ENCODE measurements around the gene CACNA1A.

CACNA1A gene

GRCh38 chr19:13294812-13295567 is 211.3 kb downstream of the CACNA1A start:
- CTCF ChIA-PET: no interaction called here
- no peak for DNase-seq (ENCODE audit: extremely low spot score)
- TF ChIP-seq PKNOX1 (IDR thresholded peaks at IDR 0.05) (no peak), ARNT (IDR thresholded peaks at IDR 0.05) (no peak), CTBP1 (IDR thresholded peaks at IDR 0.05; ENCODE audit: borderline replicate concordance) (no peak), SUZ12 (IDR thresholded peaks at IDR 0.05) (no peak), FOXK2 (IDR thresholded peaks at IDR 0.05) (no peak), ELF4 (IDR thresholded peaks at IDR 0.05) (no peak), LEF1 (IDR thresholded peaks at IDR 0.05; ENCODE audit: borderline replicate concordance) (no peak), L3MBTL2 (conservative IDR thresholded peaks at IDR 0.05) (no peak), TARDBP (IDR thresholded peaks at IDR 0.05) (no peak), FOXA1 (IDR thresholded peaks at IDR 0.05) (no peak), NFRKB (IDR thresholded peaks at IDR 0.05) (no peak), BHLHE40 (IDR thresholded peaks at IDR 0.05; ENCODE audit: borderline replicate concordance) (no peak), FOXM1 (IDR thresholded peaks at IDR 0.05; ENCODE audit: borderline replicate concordance) (no peak), SP1 (IDR thresholded peaks at IDR 0.05) (no peak), HDGF (IDR thresholded peaks at IDR 0.05; ENCODE audit: borderline replicate concordance) (no peak), ZNF384 (IDR thresholded peaks at IDR 0.05) (no peak)
- POLR2A ChIA-PET: no interaction called here

GRCh38 chr19:13291913-13292312 is 214.4 kb downstream of the CACNA1A start:
- no peak for DNase-seq (ENCODE audit: extremely low spot score)
- TF ChIP-seq ARNT (IDR thresholded peaks at IDR 0.05) (no peak), L3MBTL2 (conservative IDR thresholded peaks at IDR 0.05) (no peak), ELF4 (IDR thresholded peaks at IDR 0.05) (no peak), TARDBP (IDR thresholded peaks at IDR 0.05) (no peak), PKNOX1 (IDR thresholded peaks at IDR 0.05) (no peak), SP1 (IDR thresholded peaks at IDR 0.05) (no peak), SUZ12 (IDR thresholded peaks at IDR 0.05) (no peak), BHLHE40 (IDR thresholded peaks at IDR 0.05; ENCODE audit: borderline replicate concordance) (no peak), FOXM1 (IDR thresholded peaks at IDR 0.05; ENCODE audit: borderline replicate concordance) (no peak), FOXA1 (IDR thresholded peaks at IDR 0.05) (no peak), NFRKB (IDR thresholded peaks at IDR 0.05) (no peak), ZNF384 (IDR thresholded peaks at IDR 0.05) (no peak), FOXK2 (IDR thresholded peaks at IDR 0.05) (no peak), LEF1 (IDR thresholded peaks at IDR 0.05; ENCODE audit: borderline replicate concordance) (no peak)
- POLR2A ChIA-PET: no interaction called here
- CTCF ChIA-PET: no interaction called here

- no peak for DNase-seq (ENCODE audit: extremely low spot score)
- ChIA-PET CTCF (no interaction called here), POLR2A (no interaction called here)
- TF ChIP-seq HDGF (IDR thresholded peaks at IDR 0.05; ENCODE audit: borderline replicate concordance): no peak
- TF ChIP-seq LEF1 (IDR thresholded peaks at IDR 0.05; ENCODE audit: borderline replicate concordance): no peak
These were observed 215.5 kb downstream of the CACNA1A start for GRCh38 chr19:13290741-13291140.

GRCh38 chr19:13289295-13289694 is 217.0 kb downstream of the CACNA1A start:
- no peak for TF ChIP-seq FOXK2 (IDR thresholded peaks at IDR 0.05)
- TF ChIP-seq FOXA1 (IDR thresholded peaks at IDR 0.05): no peak
- TF ChIP-seq SP1 (IDR thresholded peaks at IDR 0.05): no peak
- no peak for TF ChIP-seq ARNT (IDR thresholded peaks at IDR 0.05)
- no peak for TF ChIP-seq LEF1 (IDR thresholded peaks at IDR 0.05; ENCODE audit: borderline replicate concordance)
- TF ChIP-seq L3MBTL2 (conservative IDR thresholded peaks at IDR 0.05): no peak
- no peak for TF ChIP-seq HDGF (IDR thresholded peaks at IDR 0.05; ENCODE audit: borderline replicate concordance)
- TF ChIP-seq BHLHE40 (IDR thresholded peaks at IDR 0.05; ENCODE audit: borderline replicate concordance): no peak
- no peak for TF ChIP-seq ELF4 (IDR thresholded peaks at IDR 0.05)
- TF ChIP-seq SUZ12 (IDR thresholded peaks at IDR 0.05): no peak
- TF ChIP-seq PKNOX1 (IDR thresholded peaks at IDR 0.05): no peak
- no peak for TF ChIP-seq TARDBP (IDR thresholded peaks at IDR 0.05)
- no peak for TF ChIP-seq CTBP1 (IDR thresholded peaks at IDR 0.05; ENCODE audit: borderline replicate concordance)
- no peak for TF ChIP-seq FOXM1 (IDR thresholded peaks at IDR 0.05; ENCODE audit: borderline replicate concordance)
- no peak for TF ChIP-seq NFRKB (IDR thresholded peaks at IDR 0.05)
- POLR2A ChIA-PET: no interaction called here
- DNase-seq (ENCODE audit: extremely low spot score): no peak
- CTCF ChIA-PET: no interaction called here

- POLR2A ChIA-PET: no interaction called here
- CTCF ChIA-PET: no interaction called here
- TF ChIP-seq HDGF (IDR thresholded peaks at IDR 0.05; ENCODE audit: borderline replicate concordance) (no peak), SP1 (IDR thresholded peaks at IDR 0.05) (no peak), FOXA1 (IDR thresholded peaks at IDR 0.05) (no peak)
- DNase-seq (ENCODE audit: extremely low spot score): no peak
These were observed 219.9 kb downstream of the CACNA1A start for GRCh38 chr19:13286195-13286985.
